Measurements from ENCODE around the gene FGD3.

Gene FGD3

DNA sequence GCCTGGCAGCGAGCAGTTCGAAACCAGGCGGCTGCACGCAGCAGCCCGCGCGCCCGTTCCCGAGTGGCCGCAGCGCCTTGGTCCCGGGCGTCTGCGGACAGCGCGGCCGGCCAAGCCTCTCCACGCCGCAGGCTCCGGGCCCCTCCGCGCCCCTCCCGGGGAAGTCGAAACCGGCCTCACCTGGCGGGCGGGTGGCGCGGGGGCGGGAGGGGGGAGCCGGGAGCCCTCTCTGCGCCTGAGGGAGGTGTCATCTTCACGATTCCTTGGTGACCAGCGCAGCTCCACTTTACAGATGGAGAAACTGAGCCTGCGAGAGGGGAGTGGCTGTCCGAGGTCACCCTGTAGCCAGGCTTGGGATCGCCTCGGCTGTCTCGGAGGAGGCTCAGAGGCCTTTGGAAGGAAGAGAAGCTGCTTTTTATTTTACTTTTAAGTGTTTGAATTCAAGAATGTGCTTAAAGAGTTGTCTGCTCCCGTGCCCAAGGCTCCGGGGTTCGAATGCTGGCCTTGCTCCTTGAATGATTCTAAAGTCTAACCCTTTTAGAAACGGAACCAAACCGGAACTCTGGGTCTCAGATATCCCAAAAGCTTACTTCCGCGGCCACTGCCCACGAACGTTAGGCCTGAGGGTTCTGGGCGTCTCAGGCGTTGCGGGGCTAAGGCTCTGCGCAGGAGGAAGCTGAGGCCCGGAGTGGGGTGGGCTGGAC is 111.8 kb downstream of the FGD3 start:
- FAIRE-seq = no peak
- no peak for TF ChIP-seq CTCF (IDR thresholded peaks at IDR 0.05; ENCODE audit: insufficient read depth, missing control alignments)
- no peak for DNase-seq (ENCODE audit: insufficient read length, low spot score)

DNA sequence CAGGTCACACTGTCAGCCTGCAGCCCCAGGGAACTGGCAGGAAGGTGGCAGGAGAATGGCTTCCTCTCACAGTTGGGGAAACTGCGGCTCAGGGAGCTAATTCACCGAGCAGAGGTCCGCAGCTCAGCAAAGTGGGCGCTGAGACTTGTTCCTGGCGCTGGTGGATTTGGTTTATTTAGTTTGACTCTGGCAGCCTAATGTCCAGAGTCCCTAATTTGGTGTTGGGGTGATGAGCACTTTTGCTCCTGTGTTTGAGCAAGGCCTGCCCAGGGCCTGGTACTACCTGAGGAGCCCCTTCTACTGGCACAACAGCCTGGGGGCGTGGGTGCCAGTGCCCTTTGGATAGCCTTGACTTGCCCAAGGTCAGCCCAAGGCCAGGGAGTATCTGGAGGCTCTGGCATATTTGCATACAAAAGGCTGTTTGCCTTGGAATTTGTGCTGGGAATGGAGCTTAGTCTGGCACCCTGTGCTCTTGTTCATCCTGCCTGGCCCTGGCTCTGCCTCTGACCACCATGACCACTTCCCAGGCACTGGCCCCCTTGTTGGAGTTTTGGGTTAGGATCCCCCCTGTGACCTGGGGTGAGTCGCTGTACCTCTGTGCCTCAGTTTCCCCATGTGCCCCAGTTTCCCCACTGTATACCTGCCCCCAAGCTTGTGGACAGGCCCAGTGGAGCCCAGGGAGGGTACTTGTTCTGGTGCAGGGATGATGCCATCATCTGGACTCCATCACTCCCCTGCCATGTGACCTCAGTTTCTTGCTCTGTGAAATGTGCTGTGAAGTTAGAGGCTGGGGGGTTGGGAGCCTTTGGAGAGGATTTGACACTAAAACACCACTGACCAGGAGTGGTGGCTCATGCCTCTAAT is 112.6 kb downstream of the FGD3 start:
- FAIRE-seq (no peak), DNase-seq (ENCODE audit: insufficient read length, low spot score) (no peak)
- no peak for TF ChIP-seq CTCF (IDR thresholded peaks at IDR 0.05; ENCODE audit: insufficient read depth, missing control alignments)

DNA sequence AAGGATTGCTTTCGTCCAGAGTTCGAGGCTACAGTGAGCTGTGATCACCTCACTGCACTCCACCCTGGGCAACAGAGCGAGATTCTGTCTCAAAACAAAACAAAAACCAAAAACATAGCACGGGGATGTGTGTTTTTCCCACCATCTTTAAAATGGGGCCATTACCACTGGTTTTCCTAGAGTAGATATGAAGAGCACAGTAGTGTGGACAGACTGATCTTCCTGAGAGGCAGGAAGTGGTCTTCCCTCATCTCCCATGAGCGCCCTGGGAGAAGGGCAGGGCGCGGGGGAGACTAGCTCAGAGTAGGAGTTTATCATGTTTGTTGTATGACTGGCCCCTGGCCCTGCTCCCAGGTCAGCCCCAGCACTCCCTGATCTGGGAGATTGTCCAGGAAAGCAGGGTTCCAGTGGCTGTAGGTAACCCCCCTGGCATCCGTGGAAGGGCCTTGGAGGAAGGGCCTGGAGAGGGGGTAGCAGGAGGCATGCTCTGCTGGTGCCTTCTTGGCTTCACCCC is 113.5 kb downstream of the FGD3 start:
- TF ChIP-seq CTCF (IDR thresholded peaks at IDR 0.05; ENCODE audit: insufficient read depth, missing control alignments) = no peak
- no peak for DNase-seq (ENCODE audit: insufficient read length, low spot score)
- FAIRE-seq = no peak

GRCh38 chr9:93061260-93061751 is 114.0 kb downstream of the FGD3 start:
- no peak for TF ChIP-seq CTCF (IDR thresholded peaks at IDR 0.05; ENCODE audit: insufficient read depth, missing control alignments)
- DNase-seq (ENCODE audit: insufficient read length, low spot score) = no peak
- FAIRE-seq = no peak

DNA sequence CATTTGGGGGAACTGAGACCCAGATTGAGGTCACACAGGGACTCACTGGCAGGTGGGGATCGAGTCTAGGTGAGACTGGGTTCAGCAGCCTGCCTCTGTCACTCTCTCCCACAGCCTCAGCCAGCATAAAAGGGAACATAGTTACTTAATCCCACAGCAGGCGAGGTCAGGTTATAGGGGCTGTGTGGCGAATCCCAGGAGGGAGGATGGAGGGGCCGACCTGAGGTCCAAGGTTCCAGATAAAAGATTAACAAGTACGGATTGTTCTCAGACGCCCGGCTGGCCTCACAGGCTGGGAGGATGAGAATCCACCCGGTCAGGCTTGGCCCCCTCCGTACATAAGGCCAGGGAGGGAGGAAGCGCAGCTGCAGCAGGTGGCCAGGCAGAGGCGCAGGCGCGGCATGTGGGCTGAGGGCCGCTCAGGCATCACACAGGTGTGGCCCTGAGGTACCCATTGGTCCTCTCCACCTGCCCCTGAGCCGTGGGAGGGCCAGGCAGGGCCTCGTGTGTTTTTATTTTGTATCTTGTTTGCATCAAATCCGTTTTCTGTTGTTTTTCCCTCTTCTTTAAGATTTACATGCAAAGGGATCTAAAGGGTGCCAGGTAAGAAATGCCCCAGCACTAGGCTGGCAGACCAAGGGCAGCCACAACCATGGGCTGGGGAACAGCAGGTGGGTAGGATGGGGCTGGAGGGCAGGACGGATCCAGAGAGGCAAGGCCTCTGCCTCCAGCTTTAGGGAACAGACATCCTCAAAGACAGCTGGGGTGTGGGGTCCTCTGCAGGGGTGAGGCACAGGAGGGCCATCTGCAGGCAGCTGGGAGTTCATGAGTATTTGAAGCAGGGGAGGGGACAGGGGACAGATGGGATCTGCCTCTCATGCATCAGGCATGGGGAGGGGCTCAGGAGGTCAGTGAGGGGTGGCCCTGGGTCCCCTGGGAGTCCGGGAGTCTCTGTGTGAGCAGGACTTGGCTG is 114.8 kb downstream of the FGD3 start:
- DNase-seq (ENCODE audit: insufficient read length, low spot score) = no peak
- FAIRE-seq = no peak
- no peak for TF ChIP-seq CTCF (IDR thresholded peaks at IDR 0.05; ENCODE audit: insufficient read depth, missing control alignments)

GRCh38 chr9:93064392-93065134 is 117.2 kb downstream of the FGD3 start:
- no peak for FAIRE-seq
- no peak for DNase-seq (ENCODE audit: insufficient read length, low spot score)

More at GRCh38 chr9:93064392-93065134, 117.2 kb downstream of the FGD3 start:
- no peak for TF ChIP-seq CTCF (IDR thresholded peaks at IDR 0.05; ENCODE audit: insufficient read depth, missing control alignments)

Measured in D721Med (cell line).